SK-N-SH (cell line): Measurements from ENCODE around the gene TRABD2A. TPM values are rescaled to one million over a fixed set of nuclear protein-coding genes. Genes with fewer than 3 reads are reported as not detected.

Experiments used
- CTCF ChIA-PET: fragments of 300-600, 350-600 bp; formaldehyde crosslinking; extraction: SDS; loops from one replicate; lab custom pipeline; 2021; lab: Yijun Ruan, JAX
- POLR2A ChIA-PET: fragments of 350-600 bp; sonication (Branson Sonifier 250); formaldehyde crosslinking; extraction: SDS; loops from one replicate; lab custom pipeline; 2020; ENCODE audit warnings: antibody characterized with exemption, inconsistent platforms; lab: Yijun Ruan, JAX
- DNase-seq: peaks from one replicate; pipeline ENCODE4 v3.0.0; 2012
- H2AFZ ChIP-seq: fragments of 200-600 bp; sonication (generic); 2 replicates; pipeline ENCODE4 v1.8.1; 2016; ENCODE audit warnings: antibody characterized with exemption, mild to moderate bottlenecking, low read depth
- H3F3A ChIP-seq: fragments of 200-600 bp; sonication (generic); replicated peaks from 2 replicates; pipeline ENCODE3; 2016; ENCODE audit warnings: antibody characterized with exemption, mild to moderate bottlenecking; ENCODE audit not compliant: insufficient read depth
- H3K27ac ChIP-seq, 2 experiments: fragments of 200-500 bp in 1 of 2; fragments of 200-600 bp in 1 of 2; sonication (Bioruptor generic) in 1 of 2; sonication (generic), shearing (Covaris generic) in 1 of 2; 2 replicates each; pipeline versions ENCODE4 v1.5.1 to v1.6.1; 2014 to 2016; ENCODE audit warnings: low read depth in 2 of 2, inconsistent platforms in 1 of 2, low read length in 1 of 2, mild to moderate bottlenecking in 1 of 2, mixed read lengths in 1 of 2
- H3K27me3 ChIP-seq: fragments of 200-600 bp; sonication (generic), shearing (Covaris generic); 2 replicates; pipeline ENCODE4 v1.6.1; 2016; ENCODE audit warnings: mixed run types; ENCODE audit not compliant: insufficient read depth
- H3K36me3 ChIP-seq, 2 experiments: fragments of 200-500 bp in 1 of 2; fragments of 200-600 bp in 1 of 2; sonication (Bioruptor generic) in 1 of 2; sonication (generic) in 1 of 2; replicated peaks in 1 of 2; 2 replicates each; pipeline versions ENCODE3 to v1.5.1; 2014 to 2016; ENCODE audit warnings: low read length in 1 of 2, mild to moderate bottlenecking in 1 of 2; ENCODE audit not compliant: insufficient read depth in 2 of 2, control insufficient read depth in 1 of 2
- H3K4me1 ChIP-seq, 2 experiments: fragments of 200-500 bp in 1 of 2; fragments of 200-600 bp in 1 of 2; sonication (Bioruptor generic) in 1 of 2; sonication (generic), shearing (Covaris generic) in 1 of 2; 2 replicates each; pipeline versions ENCODE4 v1.5.1 to v1.6.1; 2014 to 2016; ENCODE audit warnings: low read depth in 1 of 2, low read length in 1 of 2, mixed run types in 1 of 2; ENCODE audit not compliant: insufficient read depth in 2 of 2, control insufficient read depth in 1 of 2
- H3K4me2 ChIP-seq: fragments of 200-600 bp; sonication (generic), shearing (Covaris generic); 2 replicates; pipeline ENCODE4 v1.6.1; 2017; ENCODE audit warnings: mixed run types
- H3K4me3 ChIP-seq, 2 experiments: fragments of 200-500 bp in 1 of 2; fragments of 200-600 bp in 1 of 2; sonication (Bioruptor generic) in 1 of 2; sonication (generic), shearing (Covaris generic) in 1 of 2; 2 replicates each; pipeline versions ENCODE4 v1.5.1 to v1.8.1; 2014 to 2016; ENCODE audit warnings: low read depth in 2 of 2, inconsistent platforms in 1 of 2, low read length in 1 of 2, mild to moderate bottlenecking in 1 of 2, mixed read lengths in 1 of 2, moderate library complexity in 1 of 2
- H3K79me2 ChIP-seq: fragments of 200-600 bp; sonication (generic); 2 replicates; pipeline ENCODE4 v1.8.1; 2017; ENCODE audit warnings: mild to moderate bottlenecking; ENCODE audit not compliant: insufficient read depth
- H3K9ac ChIP-seq: fragments of 200-600 bp; sonication (generic); 2 replicates; pipeline ENCODE4 v1.6.1; 2017; ENCODE audit warnings: mixed run types
- H3K9me2 ChIP-seq: fragments of 200-600 bp; sonication (generic); 2 replicates; pipeline ENCODE4 v1.6.1; 2017; ENCODE audit warnings: mixed run types
- H3K9me3 ChIP-seq: fragments of 200-600 bp; sonication (generic); 2 replicates; pipeline ENCODE4 v1.6.1; 2017; ENCODE audit warnings: mixed run types, mild to moderate bottlenecking, moderate library complexity
- H4K20me1 ChIP-seq: fragments of 200-600 bp; sonication (generic); 2 replicates; pipeline ENCODE4 v1.6.1; 2017; ENCODE audit warnings: mild to moderate bottlenecking, mixed run types; ENCODE audit not compliant: insufficient read depth
- CHD2 ChIP-seq: fragments of 150-350 bp; IDR thresholded peaks from 2 replicates; pipeline ENCODE4 v1.6.1; 2018; ENCODE audit warnings: low read length; ENCODE audit not compliant: partially characterized antibody
- EP300 ChIP-seq, 2 experiments: IDR thresholded peaks; 2 replicates each; pipeline versions ENCODE4 v1.4.0 to v1.6.1; 2012; ENCODE audit warnings: borderline replicate concordance in 1 of 2, low read depth in 1 of 2, low read length in 1 of 2
- EZH2phosphoT487 ChIP-seq: fragments of 200-600 bp; sonication (generic); IDR thresholded peaks from 2 replicates; pipeline ENCODE4 v1.6.1; 2017; ENCODE audit warnings: low read depth, mixed run types, mild to moderate bottlenecking, antibody characterized with exemption, moderate library complexity, borderline replicate concordance
- FOSL2 ChIP-seq: IDR thresholded peaks from 2 replicates; pipeline ENCODE4 v1.4.0; 2012; ENCODE audit warnings: low read depth, mild to moderate bottlenecking, moderate library complexity, borderline replicate concordance
- FOXJ3 ChIP-seq: sonication (generic); formaldehyde crosslinking; IDR thresholded peaks from 2 replicates; pipeline ENCODE4 v1.5.1; 2020; ENCODE audit warnings: mild to moderate bottlenecking, missing genetic modification reagents
- FOXM1 ChIP-seq: IDR thresholded peaks from 2 replicates; pipeline ENCODE4 v1.4.0; 2012; ENCODE audit warnings: low read depth, mild to moderate bottlenecking
- GABPA ChIP-seq: IDR thresholded peaks from 2 replicates; pipeline ENCODE4 v1.4.0; 2012; ENCODE audit warnings: low read depth, mild to moderate bottlenecking
- GATA2 ChIP-seq: sonication (generic); formaldehyde crosslinking; IDR thresholded peaks from 2 replicates; pipeline ENCODE4 v1.5.0; 2020; ENCODE audit warnings: mild to moderate bottlenecking, missing genetic modification reagents
- JUND ChIP-seq: IDR thresholded peaks from 2 replicates; pipeline ENCODE4 v1.4.0; 2012
- MEF2A ChIP-seq: IDR thresholded peaks from 2 replicates; pipeline ENCODE4 v1.4.0; 2012; ENCODE audit warnings: low read depth, borderline replicate concordance
- NFIC ChIP-seq: IDR thresholded peaks from 2 replicates; pipeline ENCODE4 v1.4.0; 2012; ENCODE audit warnings: borderline replicate concordance
- NRF1 ChIP-seq: IDR thresholded peaks from 2 replicates; pipeline ENCODE4 v1.6.1; 2012; ENCODE audit warnings: low read depth, mild to moderate bottlenecking, low read length
- POLR2AphosphoS5 ChIP-seq: IDR thresholded peaks from 2 replicates; pipeline ENCODE4 v1.6.1; 2012; ENCODE audit warnings: low read depth, low read length
- RAD21 ChIP-seq: IDR thresholded peaks from 2 replicates; pipeline ENCODE4 v1.6.1; 2012; ENCODE audit warnings: mild to moderate bottlenecking, low read length
- RCOR1 ChIP-seq: fragments of 150-350 bp; IDR thresholded peaks from 2 replicates; pipeline ENCODE4 v1.6.1; 2017; ENCODE audit warnings: antibody characterized with exemption, low read length
- RFX5 ChIP-seq: IDR thresholded peaks from 2 replicates; pipeline ENCODE4 v1.6.1; 2012; ENCODE audit warnings: mild to moderate bottlenecking, improper control_type of control experiment, low read length
- RXRA ChIP-seq: IDR thresholded peaks from 2 replicates; pipeline ENCODE4 v1.4.0; 2012; ENCODE audit warnings: low read depth, mild to moderate bottlenecking, borderline replicate concordance
- SIN3A ChIP-seq: IDR thresholded peaks from 2 replicates; pipeline ENCODE4 v1.6.1; 2012; ENCODE audit warnings: low read depth, mild to moderate bottlenecking, low read length, moderate library complexity, borderline replicate concordance
- SMC3 ChIP-seq: IDR thresholded peaks from 2 replicates; pipeline ENCODE4 v1.6.1; 2012; ENCODE audit warnings: low read depth, low read length, improper control_type of control experiment
- TEAD4 ChIP-seq: IDR thresholded peaks from 2 replicates; pipeline ENCODE4 v1.4.0; 2012; ENCODE audit warnings: mild to moderate bottlenecking, borderline replicate concordance; ENCODE audit not compliant: insufficient read depth
- YY1 ChIP-seq: IDR thresholded peaks from 2 replicates; pipeline ENCODE4 v1.4.0; 2012; ENCODE audit warnings: low read depth, mild to moderate bottlenecking
- WGBS: methylation state at CpG from one replicate; pipeline ENCODE4 v1.1.6; 2017; ENCODE audit warnings: low lambda C conversion rate; 5-methylcytosine and 5-hydroxymethylcytosine counted together
- polyA plus RNA-seq, 3 experiments: library from polyadenylated mRNA; depleted of rRNA; stranded (reverse); fragments of >200 nt; gene quantifications; 2 replicates each; pipeline ENCODE4 v1.2.3, GENCODE V29; 2012
- TF ChIP-seq, protein P1 (sequence below): IDR thresholded peaks from 2 replicates; pipeline ENCODE4 v1.4.0; 2012; ENCODE audit warnings: low read depth, borderline replicate concordance
- TF ChIP-seq, protein P2 (sequence below): IDR thresholded peaks from 2 replicates; pipeline ENCODE4; 2012
- TF ChIP-seq, protein P3 (sequence below): fragments of 150-350 bp; IDR thresholded peaks from 2 replicates; pipeline ENCODE4 v1.6.1; 2017; ENCODE audit warnings: antibody characterized with exemption, low read length, low read depth, borderline replicate concordance

Gene TRABD2A
- polyA plus RNA-seq, 1 of the 3 experiments (the other 2 are of a cell fraction), result 3.0 TPM

DNA sequence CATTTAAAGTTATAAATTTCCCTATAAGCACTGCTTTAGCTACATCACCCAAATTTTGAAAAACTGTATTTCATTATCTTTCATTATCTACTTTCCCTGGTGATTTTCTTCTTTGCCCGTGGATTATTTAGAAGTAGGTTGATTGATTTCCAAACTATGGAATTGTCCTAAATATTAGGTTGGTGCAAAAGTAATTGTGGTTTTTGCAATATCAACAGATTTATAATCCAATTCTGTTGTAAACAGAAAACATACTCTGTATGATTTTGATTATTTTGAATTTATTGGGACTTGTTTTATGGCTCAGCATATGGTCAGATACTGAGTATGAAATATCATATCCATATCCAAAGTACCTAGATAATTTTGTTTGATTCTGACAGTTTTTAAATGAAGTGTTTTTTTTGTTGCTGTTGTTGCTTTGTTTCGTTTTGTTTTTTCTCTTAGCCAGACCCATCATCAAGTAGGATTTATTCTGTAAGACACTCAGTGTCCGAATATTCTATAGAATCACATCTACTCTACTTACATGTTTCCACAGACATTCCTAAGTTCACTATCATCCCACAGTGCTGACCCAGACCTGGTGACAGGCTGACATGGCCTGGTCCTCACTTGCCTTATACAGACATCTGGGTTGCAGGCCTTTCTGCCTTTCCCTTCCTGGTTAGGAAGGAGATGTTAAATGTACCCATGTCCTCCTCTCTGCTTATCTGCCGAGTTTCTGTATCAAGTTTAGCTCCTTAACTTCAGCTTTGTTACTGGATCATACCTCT, 2.1 kb upstream of the TRABD2A start:
- Histone ChIP-seq H3K27ac (no peak overlapping the region), H2AFZ (no peak overlapping the region), H3K9me3 (no peaks in the 10 kb centered on the region), H3K4me1 (peaks cover 2 to 12% of the 10 kb centered on the region in 2 experiments; a peak in 3 of 4 replicates), H3F3A (no peaks in the 10 kb centered on the region), H3K4me3 (no peak overlapping the region), H3K9me2 (no peaks in the 10 kb centered on the region), H3K27me3 (peaks cover 16% of the 10 kb centered on the region), H4K20me1 (no peaks in the 10 kb centered on the region), H3K9ac (no peak overlapping the region), H3K79me2 (no peaks in the 10 kb centered on the region), H3K4me2 (no peak overlapping the region), H3K36me3 (no peaks in the 10 kb centered on the region)
- no peak for DNase-seq
- 68% methylated on average over 4 of the region's 4 CpGs for WGBS
- TF ChIP-seq NFIC (no peak), MEF2A (no peak), RCOR1 (no peak), RAD21 (no peak), YY1 (no peak), GABPA (no peak), FOXM1 (no peak), RFX5 (no peak), TEAD4 (no peak), FOSL2 (no peak), SIN3A (no peak), CHD2 (no peak)
- TF ChIP-seq, protein P1, sequence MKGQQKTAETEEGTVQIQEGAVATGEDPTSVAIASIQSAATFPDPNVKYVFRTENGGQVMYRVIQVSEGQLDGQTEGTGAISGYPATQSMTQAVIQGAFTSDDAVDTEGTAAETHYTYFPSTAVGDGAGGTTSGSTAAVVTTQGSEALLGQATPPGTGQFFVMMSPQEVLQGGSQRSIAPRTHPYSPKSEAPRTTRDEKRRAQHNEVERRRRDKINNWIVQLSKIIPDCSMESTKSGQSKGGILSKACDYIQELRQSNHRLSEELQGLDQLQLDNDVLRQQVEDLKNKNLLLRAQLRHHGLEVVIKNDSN, result no peak
- ChIA-PET CTCF (interaction anchor here (0.7 to 2.8 kb wide), 18 partner anchors 11 to 389 kb away, joined by 3 to 12 read pairs (median 3); partner anchors contain the start of gene TMSB10), POLR2A (no interaction called here)

DNA sequence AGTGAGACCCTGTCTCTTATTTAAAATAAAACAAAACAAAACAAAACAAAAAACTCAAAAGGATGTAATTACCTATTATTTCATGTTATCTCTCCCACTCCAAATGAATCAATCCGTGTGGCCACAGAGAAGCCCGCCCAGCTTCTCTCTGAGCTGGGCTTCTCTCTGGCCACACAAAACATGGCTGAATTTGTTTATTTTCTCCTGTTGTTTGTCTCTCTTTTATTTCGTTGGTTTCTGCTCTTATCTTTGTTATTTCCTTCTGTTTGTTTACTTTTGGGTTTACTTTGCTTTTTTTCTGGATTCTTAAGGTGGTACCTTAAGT, 1.5 kb upstream of the TRABD2A start:
- Histone ChIP-seq H3K27me3 (peaks cover 16% of the 10 kb centered on the region), H3K9me3 (no peaks in the 10 kb centered on the region), H3F3A (no peaks in the 10 kb centered on the region), H3K4me2 (peak overlapping the region; percentile 86), H4K20me1 (no peaks in the 10 kb centered on the region), H2AFZ (peak overlapping the region; percentile 91), H3K9ac (no peak overlapping the region), H3K9me2 (no peaks in the 10 kb centered on the region), H3K4me1 (peaks cover 2 to 12% of the 10 kb centered on the region in 2 experiments; a peak in 3 of 4 replicates), H3K27ac (no peak overlapping the region), H3K36me3 (no peaks in the 10 kb centered on the region), H3K4me3 (peak overlapping the region in 1 of 2 experiments; percentile 66; a peak in 3 of 4 replicates), H3K79me2 (no peaks in the 10 kb centered on the region)
- DNase-seq, result no peak
- ChIA-PET POLR2A (no interaction called here), CTCF (interaction anchor here (0.5 to 2.8 kb wide), 19 partner anchors 10 to 446 kb away, joined by 3 to 12 read pairs (median 3); partner anchors contain the start of gene TGOLN2)
- 49% methylated on average over 3 of the region's 3 CpGs for WGBS
- TF ChIP-seq FOXJ3 (no peak), NRF1 (no peak), RAD21 (no peak), POLR2AphosphoS5 (no peak), YY1 (no peak), RXRA (no peak), GATA2 (CRISPR knock-in tag) (no peak), RFX5 (no peak), FOXM1 (no peak), EZH2phosphoT487 (no peak), NFIC (no peak), JUND (no peak), FOSL2 (no peak), EP300 (IDR thresholded peaks at IDR 0.05; ENCODE audit: borderline replicate concordance in 1 of 2, low read depth in 1 of 2, low read length in 1 of 2) (no peak), SMC3 (no peak), MEF2A (no peak)
- TF ChIP-seq, protein P1, result no peak
- TF ChIP-seq, protein P2, sequence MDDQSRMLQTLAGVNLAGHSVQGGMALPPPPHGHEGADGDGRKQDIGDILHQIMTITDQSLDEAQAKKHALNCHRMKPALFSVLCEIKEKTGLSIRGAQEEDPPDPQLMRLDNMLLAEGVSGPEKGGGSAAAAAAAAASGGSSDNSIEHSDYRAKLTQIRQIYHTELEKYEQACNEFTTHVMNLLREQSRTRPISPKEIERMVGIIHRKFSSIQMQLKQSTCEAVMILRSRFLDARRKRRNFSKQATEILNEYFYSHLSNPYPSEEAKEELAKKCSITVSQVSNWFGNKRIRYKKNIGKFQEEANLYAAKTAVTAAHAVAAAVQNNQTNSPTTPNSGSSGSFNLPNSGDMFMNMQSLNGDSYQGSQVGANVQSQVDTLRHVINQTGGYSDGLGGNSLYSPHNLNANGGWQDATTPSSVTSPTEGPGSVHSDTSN, result no peak
- TF ChIP-seq, protein P3, sequence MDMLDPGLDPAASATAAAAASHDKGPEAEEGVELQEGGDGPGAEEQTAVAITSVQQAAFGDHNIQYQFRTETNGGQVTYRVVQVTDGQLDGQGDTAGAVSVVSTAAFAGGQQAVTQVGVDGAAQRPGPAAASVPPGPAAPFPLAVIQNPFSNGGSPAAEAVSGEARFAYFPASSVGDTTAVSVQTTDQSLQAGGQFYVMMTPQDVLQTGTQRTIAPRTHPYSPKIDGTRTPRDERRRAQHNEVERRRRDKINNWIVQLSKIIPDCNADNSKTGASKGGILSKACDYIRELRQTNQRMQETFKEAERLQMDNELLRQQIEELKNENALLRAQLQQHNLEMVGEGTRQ, result no peak
